GM12801 (cell line): ENCODE data around the gene FHIT.

Source experiments
- TF ChIP-seq, protein P1 (sequence below): IDR thresholded peaks from one replicate; pipeline ENCODE4 v1.5.1; 2011; ENCODE audit warnings: control low read depth; ENCODE audit not compliant: insufficient read length; ENCODE audit errors: extremely low read depth

Gene FHIT

DNA sequence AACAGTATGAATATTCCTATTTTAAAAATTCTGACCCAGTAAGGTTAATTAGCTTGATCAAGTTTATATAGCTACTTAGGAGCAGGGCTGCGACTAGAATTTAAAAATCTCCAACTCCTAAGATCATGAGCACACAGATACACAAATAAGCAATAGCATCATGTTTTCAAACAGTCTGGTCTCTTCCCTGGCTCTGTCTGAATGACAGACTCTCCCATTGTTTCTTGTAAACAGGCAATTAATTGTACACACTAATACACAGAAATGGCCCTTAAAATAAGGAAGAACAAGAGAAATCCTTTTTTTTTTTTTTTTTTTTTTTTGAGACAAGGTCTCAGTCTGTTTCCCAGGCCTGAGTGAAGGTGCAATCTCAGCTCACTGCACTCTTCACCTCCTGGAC lies 1137.1 kb downstream of the FHIT start:
- TF ChIP-seq, protein P1, sequence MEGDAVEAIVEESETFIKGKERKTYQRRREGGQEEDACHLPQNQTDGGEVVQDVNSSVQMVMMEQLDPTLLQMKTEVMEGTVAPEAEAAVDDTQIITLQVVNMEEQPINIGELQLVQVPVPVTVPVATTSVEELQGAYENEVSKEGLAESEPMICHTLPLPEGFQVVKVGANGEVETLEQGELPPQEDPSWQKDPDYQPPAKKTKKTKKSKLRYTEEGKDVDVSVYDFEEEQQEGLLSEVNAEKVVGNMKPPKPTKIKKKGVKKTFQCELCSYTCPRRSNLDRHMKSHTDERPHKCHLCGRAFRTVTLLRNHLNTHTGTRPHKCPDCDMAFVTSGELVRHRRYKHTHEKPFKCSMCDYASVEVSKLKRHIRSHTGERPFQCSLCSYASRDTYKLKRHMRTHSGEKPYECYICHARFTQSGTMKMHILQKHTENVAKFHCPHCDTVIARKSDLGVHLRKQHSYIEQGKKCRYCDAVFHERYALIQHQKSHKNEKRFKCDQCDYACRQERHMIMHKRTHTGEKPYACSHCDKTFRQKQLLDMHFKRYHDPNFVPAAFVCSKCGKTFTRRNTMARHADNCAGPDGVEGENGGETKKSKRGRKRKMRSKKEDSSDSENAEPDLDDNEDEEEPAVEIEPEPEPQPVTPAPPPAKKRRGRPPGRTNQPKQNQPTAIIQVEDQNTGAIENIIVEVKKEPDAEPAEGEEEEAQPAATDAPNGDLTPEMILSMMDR, result no peak

GRCh38 chr3:60107275-60107674 lies 1144.0 kb downstream of the FHIT start:
- TF ChIP-seq, protein P1, result no peak

GRCh38 chr3:60102154-60102553 lies 1149.1 kb downstream of the FHIT start:
- TF ChIP-seq, protein P1, result no peak

DNA sequence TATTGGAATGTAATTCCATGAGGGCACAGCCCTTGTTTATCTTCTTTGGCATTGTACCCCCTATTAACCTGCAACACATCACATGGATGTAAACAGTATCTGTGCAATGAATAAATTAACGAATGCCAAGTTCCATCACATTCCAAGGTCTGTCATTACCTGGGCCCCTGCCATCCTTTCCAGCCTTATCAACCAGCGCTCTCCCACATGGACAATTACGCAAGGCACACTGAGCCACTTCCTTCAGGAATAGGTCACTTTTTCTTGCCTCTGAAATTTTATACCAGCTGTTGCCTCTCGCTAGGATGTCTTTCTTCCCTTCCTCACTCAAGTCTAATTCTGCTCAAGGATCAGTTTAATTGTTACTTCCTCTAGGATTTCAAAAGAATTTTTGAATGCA lies 1149.6 kb downstream of the FHIT start:
- TF ChIP-seq, protein P1, result no peak

- TF ChIP-seq, protein P1, result no peak
Observed at GRCh38 chr3:60096403-60096802, 1154.8 kb downstream of the FHIT start.

GRCh38 chr3:60095930-60096329 lies 1155.3 kb downstream of the FHIT start:
- TF ChIP-seq, protein P1, result no peak

DNA sequence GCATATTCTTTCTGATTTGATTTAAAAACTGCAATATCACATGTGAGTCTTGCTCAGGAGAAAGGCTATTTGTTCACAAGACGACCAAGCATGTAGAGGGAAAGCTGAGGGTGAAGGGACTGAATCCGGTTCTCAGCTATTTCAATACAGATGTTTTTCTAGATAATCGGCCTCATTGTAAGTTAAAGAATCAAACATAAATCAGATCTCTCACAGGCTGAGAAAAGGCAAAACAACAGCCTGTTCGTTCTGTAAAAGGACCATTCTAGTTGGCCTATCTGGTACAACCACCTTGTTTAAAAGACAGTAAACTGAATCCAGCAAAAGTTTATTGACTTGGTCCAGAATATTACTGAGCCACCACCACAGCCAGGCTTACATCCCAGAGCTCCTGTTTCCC lies 1155.7 kb downstream of the FHIT start:
- TF ChIP-seq, protein P1, result no peak
